Chondrocyte (in vitro differentiated cells): ENCODE measurements around the gene LRRC15. TPM values are rescaled to one million over a fixed set of nuclear protein-coding genes. Genes with fewer than 3 reads are reported as not detected.

ENCODE experiments used
- DNase-seq: peaks from one replicate; pipeline ENCODE4 v3.0.0; 2021; ENCODE audit warnings: mixed read lengths, low spot score
- H3K27ac Mint-ChIP-seq: one replicate; pipeline ENCODE4 v1.8.0; 2021; ENCODE audit warnings: mild to moderate bottlenecking, moderate library complexity, mixed read lengths; ENCODE audit not compliant: unreplicated experiment
- H3K27me3 Mint-ChIP-seq: 2 replicates; pipeline ENCODE4 v1.8.0; 2021; ENCODE audit warnings: low read depth, mixed read lengths
- H3K36me3 Mint-ChIP-seq: 2 replicates; pipeline ENCODE4 v1.8.0; 2021; ENCODE audit warnings: low read depth, mixed read lengths
- H3K4me1 Mint-ChIP-seq: 2 replicates; pipeline ENCODE4 v1.8.0; 2021; ENCODE audit warnings: low read depth, mild to moderate bottlenecking, mixed read lengths
- H3K4me3 Mint-ChIP-seq: one replicate; pipeline ENCODE4 v1.8.0; 2021; ENCODE audit warnings: mild to moderate bottlenecking, moderate library complexity, mixed read lengths; ENCODE audit not compliant: unreplicated experiment
- H3K9me3 Mint-ChIP-seq: 2 replicates; pipeline ENCODE4 v1.8.0; 2021; ENCODE audit warnings: low read depth, mixed read lengths
- CTCF ChIP-seq: fragments of 200-600 bp; sonication (generic); IDR thresholded peaks from 2 replicates; pipeline ENCODE4 v1.5.0; 2021; ENCODE audit warnings: antibody characterized with exemption, mild to moderate bottlenecking, moderate library complexity
- total RNA-seq: library from RNA; stranded (reverse); gene quantifications from 3 replicates; pipeline ENCODE4 v1.2.1, GENCODE V29; 2021

LRRC15 gene
- total RNA-seq, 1 donor from 2014 or later = 0.22 TPM

GRCh38 chr3:194355379-194355778, 14.2 kb downstream of the LRRC15 start:
- no peaks in the 10 kb centered on the region for H3K4me1 Mint-ChIP-seq
- no peaks in the 10 kb centered on the region for H3K9me3 Mint-ChIP-seq
- no peak overlapping the region for H3K27ac Mint-ChIP-seq
- DNase-seq = no peak
- peaks cover 24% of the 10 kb centered on the region for H3K27me3 Mint-ChIP-seq
- no peaks in the 10 kb centered on the region for H3K36me3 Mint-ChIP-seq
- no peak overlapping the region for H3K4me3 Mint-ChIP-seq
- no peak for TF ChIP-seq CTCF

DNA sequence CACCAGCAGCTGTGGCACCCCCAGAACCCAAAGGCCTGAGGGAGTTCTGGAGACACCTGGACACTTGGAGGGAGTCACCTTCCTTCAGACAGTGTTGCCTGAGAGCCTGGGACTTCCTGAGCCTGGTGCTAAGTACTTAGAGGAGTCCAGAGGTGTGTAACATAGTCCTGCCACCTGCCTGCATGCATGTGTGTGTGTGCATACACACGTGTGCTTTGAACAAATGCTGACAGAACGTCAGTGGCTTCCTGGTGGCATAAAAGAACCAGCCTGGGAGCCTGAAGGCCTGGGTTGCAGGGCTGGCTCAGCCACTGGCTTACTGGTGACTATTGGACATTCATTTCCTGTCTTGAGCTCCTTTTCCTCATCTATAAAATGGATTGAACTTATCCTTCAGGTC, 15.2 kb downstream of the LRRC15 start:
- no peaks in the 10 kb centered on the region for H3K36me3 Mint-ChIP-seq
- H3K4me3 Mint-ChIP-seq = no peak overlapping the region
- H3K27me3 Mint-ChIP-seq = peaks cover 18% of the 10 kb centered on the region
- TF ChIP-seq CTCF = no peak
- no peaks in the 10 kb centered on the region for H3K9me3 Mint-ChIP-seq
- peaks cover 2% of the 10 kb centered on the region for H3K4me1 Mint-ChIP-seq
- no peak for DNase-seq
- H3K27ac Mint-ChIP-seq = no peak overlapping the region

- Mint-ChIP-seq H3K4me3 (no peak overlapping the region), H3K27me3 (peaks cover 12% of the 10 kb centered on the region), H3K27ac (no peak overlapping the region), H3K4me1 (peaks cover 2% of the 10 kb centered on the region), H3K36me3 (no peaks in the 10 kb centered on the region), H3K9me3 (no peaks in the 10 kb centered on the region)
- no peak for TF ChIP-seq CTCF
- no peak for DNase-seq
Observed at GRCh38 chr3:194352667-194353246, 16.8 kb downstream of the LRRC15 start.

DNA sequence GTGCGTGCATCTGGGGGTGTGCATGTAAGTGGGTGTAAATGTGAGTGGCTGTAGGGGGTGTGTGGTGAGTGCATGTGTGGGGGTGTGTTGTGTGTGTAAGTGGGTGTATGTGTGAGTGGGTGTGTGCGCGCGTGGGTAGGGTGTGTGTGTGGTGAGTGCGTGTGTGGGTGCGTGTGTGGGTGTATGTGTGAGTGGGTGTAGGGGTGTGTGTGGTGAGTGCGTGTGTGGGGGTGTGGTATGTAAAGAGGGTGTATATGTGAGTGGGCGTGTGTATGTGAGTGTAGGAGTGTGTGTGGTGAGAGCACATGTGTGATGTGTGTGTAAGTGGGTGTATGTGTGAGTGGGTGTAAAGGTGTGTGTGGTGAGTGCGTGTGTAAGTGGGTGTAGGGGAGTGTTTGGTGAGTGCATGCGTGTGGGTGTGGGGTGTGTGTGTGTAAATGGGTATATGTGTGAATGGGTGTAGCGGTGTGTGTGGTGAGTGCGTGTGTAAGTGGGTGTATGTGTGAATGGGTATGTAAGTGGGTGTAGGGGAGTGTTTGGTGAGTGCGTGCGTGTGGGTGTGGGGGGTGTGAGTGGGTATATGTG, 17.5 kb downstream of the LRRC15 start:
- DNase-seq = no peak
- Mint-ChIP-seq H3K9me3 (no peaks in the 10 kb centered on the region), H3K4me3 (no peak overlapping the region), H3K27me3 (peaks cover 9% of the 10 kb centered on the region), H3K27ac (no peak overlapping the region), H3K4me1 (peaks cover 2% of the 10 kb centered on the region), H3K36me3 (no peaks in the 10 kb centered on the region)
- no peak for TF ChIP-seq CTCF

- peaks cover 5% of the 10 kb centered on the region for H3K27me3 Mint-ChIP-seq
- no peaks in the 10 kb centered on the region for H3K9me3 Mint-ChIP-seq
- TF ChIP-seq CTCF = no peak
- DNase-seq = no peak
- H3K4me3 Mint-ChIP-seq = no peak within 1 kb of the TSS
- H3K27ac Mint-ChIP-seq = no peak within 1 kb of the TSS
- H3K4me1 Mint-ChIP-seq = peaks cover 2% of the 10 kb centered on the region
- H3K36me3 Mint-ChIP-seq = no peaks in the 10 kb centered on the region
Observed at GRCh38 chr3:194351080-194351672, 18.4 kb downstream of the LRRC15 start, which contains the start of gene CPN2. Gene CPN2 (minus strand): TSS chr3:194351328. CDS start chr3:194342702, 8,626 bp downstream.
